Measurements from ENCODE around the gene TMEM184B.

DNA sequence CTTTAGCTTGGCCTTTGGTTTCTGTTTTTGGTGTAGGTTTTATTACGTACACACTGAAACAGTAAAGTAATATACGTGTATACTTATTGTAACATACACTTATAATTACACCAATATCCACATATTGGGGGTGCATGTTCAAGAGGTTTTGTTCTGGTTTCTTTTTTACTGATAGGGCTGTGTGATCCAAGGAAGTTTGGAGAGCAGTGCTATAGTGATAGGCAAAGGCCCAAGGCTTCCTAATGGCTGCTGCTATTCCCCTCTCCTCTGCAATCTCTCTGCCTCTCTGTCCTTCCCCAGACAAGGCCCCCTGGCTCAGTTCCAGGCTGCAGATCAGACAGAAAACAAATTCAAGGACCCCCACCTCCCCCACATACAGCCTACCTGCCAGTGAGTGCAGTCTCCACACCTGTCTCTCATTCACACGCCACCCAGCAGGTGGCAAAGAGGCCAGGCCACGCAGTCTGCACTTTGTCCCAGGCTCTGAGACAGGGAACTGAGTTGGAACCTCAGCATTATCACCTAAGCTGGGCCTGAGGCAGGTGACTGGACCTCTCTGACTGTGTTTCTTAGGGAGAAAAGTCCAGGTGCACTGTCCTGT lies 15.1 kb downstream of the TMEM184B start:
- TF ChIP-seq EZH2 (IDR thresholded peaks at IDR 0.05) (no peak), EZH2phosphoT487 (IDR thresholded peaks at IDR 0.05) (no peak)
- TF ChIP-seq, protein P1, sequence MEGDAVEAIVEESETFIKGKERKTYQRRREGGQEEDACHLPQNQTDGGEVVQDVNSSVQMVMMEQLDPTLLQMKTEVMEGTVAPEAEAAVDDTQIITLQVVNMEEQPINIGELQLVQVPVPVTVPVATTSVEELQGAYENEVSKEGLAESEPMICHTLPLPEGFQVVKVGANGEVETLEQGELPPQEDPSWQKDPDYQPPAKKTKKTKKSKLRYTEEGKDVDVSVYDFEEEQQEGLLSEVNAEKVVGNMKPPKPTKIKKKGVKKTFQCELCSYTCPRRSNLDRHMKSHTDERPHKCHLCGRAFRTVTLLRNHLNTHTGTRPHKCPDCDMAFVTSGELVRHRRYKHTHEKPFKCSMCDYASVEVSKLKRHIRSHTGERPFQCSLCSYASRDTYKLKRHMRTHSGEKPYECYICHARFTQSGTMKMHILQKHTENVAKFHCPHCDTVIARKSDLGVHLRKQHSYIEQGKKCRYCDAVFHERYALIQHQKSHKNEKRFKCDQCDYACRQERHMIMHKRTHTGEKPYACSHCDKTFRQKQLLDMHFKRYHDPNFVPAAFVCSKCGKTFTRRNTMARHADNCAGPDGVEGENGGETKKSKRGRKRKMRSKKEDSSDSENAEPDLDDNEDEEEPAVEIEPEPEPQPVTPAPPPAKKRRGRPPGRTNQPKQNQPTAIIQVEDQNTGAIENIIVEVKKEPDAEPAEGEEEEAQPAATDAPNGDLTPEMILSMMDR (IDR thresholded peaks at IDR 0.05): no peak
